ENCODE results near the gene UBE2Q1. TPM values are rescaled to one million over a fixed set of nuclear protein-coding genes. Genes with fewer than 3 reads are reported as not detected.

The UBE2Q1 gene
- total RNA-seq, 6 experiments from 2014 or later = 23.6 to 48.6 (median 33.1) TPM

DNA sequence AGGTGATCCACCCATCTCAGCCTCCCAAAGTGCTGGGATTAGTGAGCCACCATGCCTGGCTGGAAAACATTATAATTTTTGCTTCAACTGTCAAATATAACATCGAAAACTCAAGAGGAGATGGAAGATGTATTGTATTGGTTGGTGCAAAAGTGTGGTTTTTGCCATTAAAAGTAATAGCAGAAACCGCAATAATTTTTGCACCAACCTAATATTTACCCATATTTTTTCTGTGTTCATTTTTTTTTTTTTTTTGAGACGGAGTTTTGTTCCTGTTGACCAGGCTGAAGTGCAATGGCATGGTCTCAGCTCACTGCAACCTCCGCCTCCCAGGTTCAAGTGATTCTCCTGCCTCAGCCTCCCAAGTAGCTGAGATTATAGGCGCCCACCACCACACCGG lies 29.2 kb downstream of the UBE2Q1 start:
- intact Hi-C loops (cut with DNase I) = no loop called here
- Histone ChIP-seq H3K9me3 (no peaks in the 10 kb centered on the region), H3K27me3 (no peaks in the 10 kb centered on the region), H3K4me3 (no peak overlapping the region), H3K4me1 (no peaks in the 10 kb centered on the region), H3K27ac (no peak overlapping the region), H3K36me3 (no peaks in the 10 kb centered on the region)
- TF ChIP-seq, protein P1, sequence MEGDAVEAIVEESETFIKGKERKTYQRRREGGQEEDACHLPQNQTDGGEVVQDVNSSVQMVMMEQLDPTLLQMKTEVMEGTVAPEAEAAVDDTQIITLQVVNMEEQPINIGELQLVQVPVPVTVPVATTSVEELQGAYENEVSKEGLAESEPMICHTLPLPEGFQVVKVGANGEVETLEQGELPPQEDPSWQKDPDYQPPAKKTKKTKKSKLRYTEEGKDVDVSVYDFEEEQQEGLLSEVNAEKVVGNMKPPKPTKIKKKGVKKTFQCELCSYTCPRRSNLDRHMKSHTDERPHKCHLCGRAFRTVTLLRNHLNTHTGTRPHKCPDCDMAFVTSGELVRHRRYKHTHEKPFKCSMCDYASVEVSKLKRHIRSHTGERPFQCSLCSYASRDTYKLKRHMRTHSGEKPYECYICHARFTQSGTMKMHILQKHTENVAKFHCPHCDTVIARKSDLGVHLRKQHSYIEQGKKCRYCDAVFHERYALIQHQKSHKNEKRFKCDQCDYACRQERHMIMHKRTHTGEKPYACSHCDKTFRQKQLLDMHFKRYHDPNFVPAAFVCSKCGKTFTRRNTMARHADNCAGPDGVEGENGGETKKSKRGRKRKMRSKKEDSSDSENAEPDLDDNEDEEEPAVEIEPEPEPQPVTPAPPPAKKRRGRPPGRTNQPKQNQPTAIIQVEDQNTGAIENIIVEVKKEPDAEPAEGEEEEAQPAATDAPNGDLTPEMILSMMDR (IDR thresholded peaks at IDR 0.05) = no peak
- no peak for TF ChIP-seq POLR2A (IDR thresholded peaks at IDR 0.05)
- WGBS (ENCODE audit: insufficient coverage, low coverage, low lambda C conversion rate, missing lambda C conversion rate) = 91% methylated on average over 6 of the region's 6 CpGs
- DNase-seq (no peak), ATAC-seq (no peak)

DNA sequence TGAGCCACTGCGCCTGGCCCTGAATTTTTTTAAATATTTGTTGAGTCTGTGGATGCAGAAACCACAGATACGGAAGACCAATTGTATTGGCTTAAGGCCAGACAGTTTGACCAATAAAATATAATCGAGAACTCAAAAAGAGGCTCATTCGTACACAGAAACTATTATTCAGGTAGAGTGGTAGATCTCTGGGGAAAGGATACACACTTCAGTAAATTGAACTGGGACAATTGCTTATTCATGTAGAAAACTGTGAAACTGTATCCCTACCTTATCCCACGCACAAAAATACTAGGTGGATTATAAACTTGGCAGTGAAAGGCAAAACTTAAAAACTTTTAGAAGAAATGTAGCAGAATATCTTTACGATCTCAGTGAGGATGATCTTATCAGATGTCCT lies 31.3 kb downstream of the UBE2Q1 start:
- 67% methylated on average over 6 of the region's 6 CpGs for WGBS (ENCODE audit: insufficient coverage, low coverage, low lambda C conversion rate, missing lambda C conversion rate)
- intact Hi-C loops (cut with DNase I) = no loop called here
- no peak for ATAC-seq
- DNase-seq = no peak
- H3K4me1 ChIP-seq = no peaks in the 10 kb centered on the region
- H3K36me3 ChIP-seq = no peaks in the 10 kb centered on the region
- no peak overlapping the region for H3K4me3 ChIP-seq
- TF ChIP-seq, protein P1 (IDR thresholded peaks at IDR 0.05) = no peak
- H3K9me3 ChIP-seq = no peaks in the 10 kb centered on the region
- no peaks in the 10 kb centered on the region for H3K27me3 ChIP-seq
- H3K27ac ChIP-seq = no peak overlapping the region

DNA sequence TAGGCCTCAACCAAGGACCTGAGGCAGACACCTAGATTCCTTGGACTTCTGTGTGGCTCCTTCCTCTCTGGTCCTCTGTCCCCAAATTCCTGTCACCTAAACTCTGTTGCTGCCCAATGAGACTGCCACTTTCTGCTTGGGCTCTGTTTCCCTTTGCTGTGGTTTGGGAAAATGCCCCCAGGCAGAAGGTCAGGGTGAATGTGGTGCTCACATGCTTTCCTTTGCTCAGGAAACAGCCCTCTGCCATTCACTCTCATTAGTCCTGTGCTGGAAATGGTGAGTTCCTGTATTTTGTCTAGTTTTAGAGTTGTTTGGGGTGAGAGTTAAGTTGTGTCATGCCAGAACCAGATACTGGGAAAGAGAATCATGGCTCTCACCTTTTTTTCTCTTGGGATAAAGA lies 33.6 kb downstream of the UBE2Q1 start:
- intact Hi-C loops (cut with DNase I) = no loop called here
- Histone ChIP-seq H3K9me3 (no peaks in the 10 kb centered on the region), H3K27me3 (no peaks in the 10 kb centered on the region), H3K36me3 (no peaks in the 10 kb centered on the region), H3K27ac (no peak overlapping the region), H3K4me3 (no peak overlapping the region), H3K4me1 (peaks cover 0 to 15% (median 4%) of the 10 kb centered on the region in 4 donors)
- TF ChIP-seq POLR2A (IDR thresholded peaks at IDR 0.05) = no peak
- TF ChIP-seq, protein P1 (IDR thresholded peaks at IDR 0.05) = no peak
- no peak for DNase-seq
- ATAC-seq = no peak

DNA sequence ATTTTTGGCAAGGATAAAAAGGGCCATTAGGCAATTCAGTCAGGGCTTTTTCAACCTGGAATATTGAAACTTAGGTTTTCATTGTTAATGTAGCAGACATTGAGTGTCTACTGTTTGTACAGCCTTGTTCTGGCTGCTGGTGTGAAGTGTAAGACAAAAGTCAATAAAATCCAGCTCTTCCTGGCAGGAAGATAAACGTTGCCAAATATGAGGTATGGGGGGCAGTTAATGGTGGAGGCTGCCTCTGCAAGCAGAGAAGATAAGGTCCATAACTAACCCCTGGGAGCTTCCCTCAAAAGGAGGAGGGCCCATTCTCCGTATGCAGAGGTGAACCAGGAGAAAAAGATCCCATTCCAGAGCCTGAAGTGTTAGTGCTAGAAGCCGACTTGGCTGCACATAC lies 36.8 kb downstream of the UBE2Q1 start:
- TF ChIP-seq POLR2A (IDR thresholded peaks at IDR 0.05) = no peak
- TF ChIP-seq, protein P1 (IDR thresholded peaks at IDR 0.05) = no peak
- WGBS (ENCODE audit: insufficient coverage, low coverage, low lambda C conversion rate, missing lambda C conversion rate) = 46% methylated on average over 3 of the region's 3 CpGs
- Histone ChIP-seq H3K27ac (no peak overlapping the region), H3K27me3 (no peaks in the 10 kb centered on the region), H3K36me3 (no peaks in the 10 kb centered on the region), H3K9me3 (no peaks in the 10 kb centered on the region), H3K4me1 (peaks cover 0 to 15% (median 4%) of the 10 kb centered on the region in 4 donors), H3K4me3 (no peak overlapping the region)
- no peak for DNase-seq
- intact Hi-C loops (cut with DNase I) = no loop called here
- ATAC-seq = peak; percentile 34 to 72 (median 52)

DNA sequence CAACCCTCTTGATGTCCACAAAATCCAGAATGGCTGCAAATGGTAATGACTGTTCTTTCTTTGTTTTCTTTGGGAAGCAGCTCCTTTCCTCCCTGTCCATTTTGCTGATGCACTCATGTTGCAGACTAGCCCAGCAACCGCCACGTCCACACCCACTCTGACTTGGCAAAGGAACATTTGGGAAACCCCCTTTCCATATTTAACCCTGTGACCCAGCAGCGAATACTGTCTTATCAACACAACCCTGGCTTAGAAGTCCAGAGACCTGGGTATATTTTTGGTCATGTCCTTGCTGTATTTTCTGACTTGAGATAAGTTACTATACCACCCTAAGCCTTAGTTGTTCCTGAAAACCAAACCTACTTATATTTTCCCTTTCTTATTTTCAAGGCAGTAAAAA lies 38.1 kb downstream of the UBE2Q1 start:
- intact Hi-C loops (cut with DNase I) = no loop called here
- no peak for TF ChIP-seq POLR2A (IDR thresholded peaks at IDR 0.05)
- TF ChIP-seq, protein P1 (IDR thresholded peaks at IDR 0.05) = no peak
- Histone ChIP-seq H3K36me3 (no peaks in the 10 kb centered on the region), H3K27me3 (no peaks in the 10 kb centered on the region), H3K9me3 (no peaks in the 10 kb centered on the region), H3K4me3 (no peak overlapping the region), H3K27ac (no peak overlapping the region), H3K4me1 (peaks cover 0 to 15% (median 4%) of the 10 kb centered on the region in 4 donors)
- 14% methylated on average over 3 of the region's 3 CpGs for WGBS (ENCODE audit: insufficient coverage, low coverage, low lambda C conversion rate, missing lambda C conversion rate)
- DNase-seq (no peak), ATAC-seq (peak in 3 of 4 donors; percentile 52 to 72 (median 64))
